Stomach (tissue), 9 donors: ENCODE results near the gene FAM3D. TPM values are rescaled to one million over a fixed set of nuclear protein-coding genes. Genes with fewer than 3 reads are reported as not detected.
A peak's percentile ranks its signal among the peaks of the same experiment; 100 is the strongest.

ENCODE experiments used
- DNase-seq, 2 donors: peaks; one replicate each; pipeline versions ENCODE4 v3.0.0 to v3.0.0-alpha.2; 2013 to 2019
- H3K27ac ChIP-seq, 5 donors: fragments of 200-600 bp in 4 of 5; sonication (generic) in 4 of 5; one replicate each; pipeline ENCODE4 v1.5.1; 2013 to 2019; ENCODE audit warnings: mild to moderate bottlenecking in 1 of 5, moderate library complexity in 1 of 5
- H3K27me3 ChIP-seq, 3 donors: fragments of 200-600 bp; sonication (generic); one replicate each; pipeline ENCODE4 v1.5.1; 2017 to 2019; ENCODE audit warnings: mixed run types in 1 of 3
- H3K36me3 ChIP-seq, 4 donors: fragments of 200-600 bp; sonication (generic); 1 replicate in 3 of 4; 2 replicates in 1 of 4; pipeline ENCODE4 v1.5.1; 2016 to 2019
- H3K4me1 ChIP-seq, 4 donors: fragments of 200-600 bp; sonication (generic); one replicate each; pipeline ENCODE4 v1.5.1; 2016 to 2019
- H3K4me3 ChIP-seq, 4 donors: fragments of 200-600 bp; sonication (generic) in 3 of 4; one replicate each; pipeline ENCODE4 v1.5.1; 2016 to 2019; ENCODE audit warnings: mild to moderate bottlenecking in 1 of 4
- H3K9me3 ChIP-seq, 4 donors: fragments of 200-600 bp; sonication (generic); one replicate each; pipeline ENCODE4 v1.5.1; 2016 to 2019
- CTCF ChIP-seq, 7 experiments: fragments of 450-650 bp in 4 of 7; fragments of 200-600 bp in 3 of 7; sonication (generic) in 3 of 7; IDR thresholded peaks; one replicate each; pipeline ENCODE4 v1.5.1; 2016 to 2019; ENCODE audit warnings: antibody characterized with exemption in 7 of 7, control low read depth in 2 of 7, mild to moderate bottlenecking in 1 of 7
- EP300 ChIP-seq: sonication (generic); formaldehyde crosslinking; IDR thresholded peaks from one replicate; pipeline ENCODE4 v1.6.1; 2017; ENCODE audit warnings: antibody characterized with exemption
- POLR2A ChIP-seq, 4 donors: fragments of 450-650 bp; IDR thresholded peaks; one replicate each; pipeline ENCODE4 v1.6.1; 2016; ENCODE audit warnings: antibody characterized with exemption in 4 of 4, control low read depth in 2 of 4, mild to moderate bottlenecking in 1 of 4, moderate library complexity in 1 of 4
- POLR2AphosphoS5 ChIP-seq, 3 donors: sonication (generic); formaldehyde crosslinking; IDR thresholded peaks; one replicate each; pipeline ENCODE4 v1.6.1; 2016; ENCODE audit warnings: antibody characterized with exemption in 3 of 3
- WGBS, 5 donors: extraction: QIAGEN DNeasy Blood & Tissue Kit in 3 of 5; methylation state at CpG; one replicate each; pipeline versions ENCODE4 v1.1.5 to v1.1.7; 2013 to 2018; 5-methylcytosine and 5-hydroxymethylcytosine counted together
- intact Hi-C: fragments of 100-400 bp; cut with DNase I; formaldehyde crosslinking; loops from one replicate; pipeline ENCODE4 v1.15.1; 2023; ENCODE audit warnings: low total_unique reads
- polyA plus RNA-seq, 3 donors: library from polyadenylated mRNA; stranded (reverse); fragments of 200-250 nt; gene quantifications; one replicate each; pipeline ENCODE4 v1.2.3, GENCODE V29; 2013
- total RNA-seq, 5 donors: library from RNA; depleted of rRNA; stranded (reverse); fragments of >200 nt; gene quantifications; one replicate each; pipeline versions ENCODE4 v1.1.0 to v1.2.3, GENCODE V29; 2014 to 2016
- donor health status: healthy with polysubstance abuse.
- donor health status: Bipolar disorder and iron deficiency.
- donor health status: healthy.

The FAM3D gene
- total and polyA plus RNA-seq, 8 donors, result 7.6 to 581 (median 39.1) TPM

- no peaks in the 10 kb centered on the region for H3K36me3 ChIP-seq
- 49 to 65% (median 59%) methylated on average over 8 of the region's 8 CpGs for WGBS, 5 donors
- intact Hi-C loops, result no loop called here
- peak; percentile 27 to 58 for DNase-seq
- TF ChIP-seq POLR2A (IDR thresholded peaks at IDR 0.05) (no peak), EP300 (no peak), POLR2AphosphoS5 (IDR thresholded peaks at IDR 0.05) (peak in 2 of 3 donors; percentile 12 to 30)
- peaks cover 0 to 45% (median 23%) of the 10 kb centered on the region in 4 donors for H3K4me1 ChIP-seq
- no peaks in the 10 kb centered on the region for H3K27me3 ChIP-seq
- no peaks in the 10 kb centered on the region for H3K9me3 ChIP-seq
- no peak overlapping the region for H3K4me3 ChIP-seq
- H3K27ac ChIP-seq, result peak overlapping the region in 3 of 5 donors; percentile 75 to 90 (median 88)
Observed at GRCh38 chr3:58668247-58668646, 1.7 kb upstream of the FAM3D start.

- no peaks in the 10 kb centered on the region for H3K36me3 ChIP-seq
- H3K4me1 ChIP-seq, result peaks cover 0 to 43% (median 23%) of the 10 kb centered on the region in 4 donors
- intact Hi-C loops, result no loop called here
- H3K4me3 ChIP-seq, result no peak overlapping the region
- no peaks in the 10 kb centered on the region for H3K9me3 ChIP-seq
- peak in 1 of 2 donors; percentile 15 for DNase-seq
- TF ChIP-seq POLR2A (IDR thresholded peaks at IDR 0.05) (no peak), CTCF (IDR thresholded peaks at IDR 0.05) (no peak), POLR2AphosphoS5 (IDR thresholded peaks at IDR 0.05) (no peak), EP300 (no peak)
- H3K27ac ChIP-seq, result peak overlapping the region; percentile 1 to 90 (median 75)
- 57 to 74% (median 65%) methylated on average over 3 to 6 of the region's 6 CpGs for WGBS, 5 donors
- H3K27me3 ChIP-seq, result no peaks in the 10 kb centered on the region
Observed at GRCh38 chr3:58667704-58668103, 1.1 kb upstream of the FAM3D start.

- no peaks in the 10 kb centered on the region for H3K27me3 ChIP-seq
- intact Hi-C loops, result no loop called here
- DNase-seq, result peak in 1 of 2 donors; percentile 11
- 38 to 93% (median 62%) methylated on average over 1 of the region's 1 CpG for WGBS, 5 donors
- H3K4me1 ChIP-seq, result peaks cover 0 to 44% (median 23%) of the 10 kb centered on the region in 4 donors
- H3K4me3 ChIP-seq, result no peak overlapping the region
- no peak for TF ChIP-seq CTCF (IDR thresholded peaks at IDR 0.05)
- H3K36me3 ChIP-seq, result no peaks in the 10 kb centered on the region
- peak overlapping the region; percentile 65 to 90 (median 75) for H3K27ac ChIP-seq
- no peaks in the 10 kb centered on the region for H3K9me3 ChIP-seq
Observed at GRCh38 chr3:58667229-58667628, 655 bp upstream of the FAM3D start.

GRCh38 chr3:58665405-58665804 is 1.2 kb downstream of the FAM3D start:
- peak overlapping the region in 3 of 5 donors; percentile 5 to 90 (median 88) for H3K27ac ChIP-seq
- intact Hi-C loops, result no loop called here

More at GRCh38 chr3:58665405-58665804, 1.2 kb downstream of the FAM3D start:
- H3K4me3 ChIP-seq, result peak overlapping the region in 2 of 4 donors; percentile 20 to 39
- no peak for DNase-seq
- no peaks in the 10 kb centered on the region for H3K9me3 ChIP-seq
- TF ChIP-seq POLR2A (IDR thresholded peaks at IDR 0.05) (no peak), EP300 (no peak), CTCF (IDR thresholded peaks at IDR 0.05) (no peak), POLR2AphosphoS5 (IDR thresholded peaks at IDR 0.05) (no peak)
- no peaks in the 10 kb centered on the region for H3K36me3 ChIP-seq
- H3K4me1 ChIP-seq, result peaks cover 0 to 45% (median 19%) of the 10 kb centered on the region in 4 donors
- WGBS, 5 donors, result 44 to 78% (median 68%) methylated on average over 2 of the region's 2 CpGs
- H3K27me3 ChIP-seq, result no peaks in the 10 kb centered on the region
